ENCODE measurements around the gene FHIT.

Gene FHIT

DNA sequence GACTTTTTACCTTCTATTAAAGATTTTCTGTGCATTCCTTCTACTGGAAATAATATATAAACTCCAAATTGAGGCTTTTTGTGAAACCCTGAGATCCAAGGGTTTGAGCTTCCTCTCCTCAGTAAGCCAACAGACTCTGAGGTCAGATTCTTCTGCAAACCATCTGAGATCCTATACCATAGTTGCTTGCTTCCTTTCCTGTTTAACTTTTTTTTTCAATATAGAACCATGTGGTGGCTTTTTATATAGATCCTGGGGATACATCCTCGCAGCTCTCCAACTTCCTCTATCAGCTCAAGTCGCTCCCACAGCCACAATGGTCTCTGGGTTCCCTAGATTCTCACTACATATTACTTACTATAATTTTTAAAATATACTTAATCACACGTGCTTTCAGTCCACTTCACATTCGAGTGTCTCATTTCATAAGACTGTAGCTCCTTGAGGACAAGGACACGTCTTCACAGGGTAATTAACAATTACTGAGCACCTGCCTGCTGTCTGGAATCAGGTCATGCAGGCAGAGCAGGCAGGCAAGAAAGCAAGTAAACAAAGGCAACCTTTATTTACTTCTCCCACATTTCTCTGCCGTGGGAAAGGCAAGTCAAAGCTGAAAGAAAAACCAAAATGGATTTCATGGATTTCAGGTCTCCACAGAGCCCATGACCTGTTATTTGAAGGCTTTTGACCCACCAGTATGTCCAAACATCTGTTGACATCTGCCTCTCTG lies 941.5 kb downstream of the FHIT start:
- DNase-seq (ENCODE audit: low read depth in 2 of 2, low spot score in 1 of 2): no peak

DNA sequence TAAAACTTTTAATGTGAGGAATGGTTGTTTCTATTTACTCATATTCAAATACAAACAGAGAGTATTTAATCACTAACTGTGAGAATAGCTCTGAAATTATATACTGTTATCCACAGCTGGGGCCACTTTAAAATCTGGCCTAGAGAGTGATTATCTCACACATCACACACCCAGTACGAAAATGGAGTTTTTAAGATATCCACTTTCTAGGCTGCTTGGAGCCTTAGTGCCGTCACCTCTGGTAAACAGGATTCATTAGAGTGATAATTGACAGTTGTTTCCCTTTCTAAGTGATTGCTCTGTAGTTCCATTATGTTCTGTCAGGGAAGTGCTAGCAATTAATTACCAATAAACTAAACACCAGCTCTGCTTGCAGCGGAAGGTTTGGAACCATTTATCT lies 942.4 kb downstream of the FHIT start:
- DNase-seq (ENCODE audit: low read depth in 2 of 2, low spot score in 1 of 2): no peak

DNA sequence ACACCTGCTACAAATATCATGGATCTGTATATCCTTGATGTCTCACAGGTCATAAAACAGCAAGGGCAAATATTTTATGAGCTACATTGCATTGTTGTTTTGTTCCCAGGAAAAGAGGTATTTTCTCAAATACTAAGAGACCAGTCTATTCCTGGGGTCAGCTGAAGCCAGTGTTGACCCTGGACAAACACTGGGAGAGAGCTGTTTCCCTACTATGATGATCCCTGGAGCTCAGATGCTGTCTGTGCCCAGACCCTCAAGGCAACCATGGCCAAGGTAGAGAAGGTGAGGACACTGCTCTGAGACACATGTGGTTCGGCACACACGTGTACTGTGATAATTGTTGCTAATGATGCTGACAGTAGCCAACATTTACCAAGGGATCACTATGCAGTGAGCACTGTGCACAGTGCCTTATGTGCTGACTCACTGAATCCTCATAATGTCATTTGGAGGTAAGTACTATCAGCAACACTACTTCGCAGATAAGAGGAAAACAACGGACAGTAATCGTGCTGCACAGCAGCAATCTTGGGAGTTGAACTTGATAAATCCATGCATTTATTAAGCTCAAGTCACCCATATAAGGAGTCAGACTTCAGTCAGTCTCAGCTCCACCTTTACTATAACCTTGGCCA lies 943.6 kb downstream of the FHIT start:
- DNase-seq (ENCODE audit: low read depth in 2 of 2, low spot score in 1 of 2): no peak

DNA sequence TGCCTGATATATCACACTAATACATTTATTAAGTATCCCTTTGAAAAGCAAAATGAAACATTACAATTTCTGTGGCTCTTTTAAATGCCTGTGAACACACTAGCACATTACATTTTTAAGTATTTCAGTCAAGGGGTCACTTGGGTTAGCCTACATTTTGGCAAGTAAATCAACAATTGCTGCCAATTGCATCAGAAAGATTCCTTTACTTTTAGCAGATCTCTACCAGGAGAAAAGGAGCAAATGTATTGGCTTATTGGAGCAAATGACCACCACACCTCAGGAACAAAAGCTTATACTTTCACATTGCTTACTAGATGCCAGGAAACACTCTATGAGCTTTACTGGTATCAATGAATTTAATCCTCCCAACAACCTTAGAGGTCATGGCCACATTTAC lies 947.1 kb downstream of the FHIT start:
- DNase-seq (ENCODE audit: low read depth in 2 of 2, low spot score in 1 of 2): no peak

- no peak for DNase-seq (ENCODE audit: low read depth in 2 of 2, low spot score in 1 of 2)
Observed at GRCh38 chr3:60303160-60303559, 948.1 kb downstream of the FHIT start.

GRCh38 chr3:60301142-60301541 lies 950.1 kb downstream of the FHIT start:
- DNase-seq (ENCODE audit: low read depth in 2 of 2, low spot score in 1 of 2): no peak

- no peak for DNase-seq (ENCODE audit: low read depth in 2 of 2, low spot score in 1 of 2)
Observed at GRCh38 chr3:60298141-60298540, 953.1 kb downstream of the FHIT start.

DNA sequence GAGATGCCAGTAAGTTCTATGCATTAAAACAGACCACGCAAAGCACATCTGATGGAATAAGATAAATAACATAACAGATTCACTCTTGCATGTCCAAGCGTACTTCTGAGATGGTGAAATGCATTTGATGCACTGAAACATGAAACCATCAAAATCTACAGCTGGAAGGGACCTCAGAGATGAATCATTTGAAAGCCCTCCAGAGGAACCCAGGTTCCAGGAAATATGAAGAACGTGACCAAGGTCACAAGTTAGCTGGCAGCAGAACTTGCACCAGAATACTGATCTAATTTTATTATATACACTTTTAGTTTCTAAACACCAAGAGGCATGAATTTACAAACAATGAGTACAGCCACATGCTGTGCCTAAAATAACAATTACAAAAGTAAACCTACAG lies 957.1 kb downstream of the FHIT start:
- DNase-seq (ENCODE audit: low read depth in 2 of 2, low spot score in 1 of 2): no peak

GRCh38 chr3:60291115-60291514 lies 960.1 kb downstream of the FHIT start:
- no peak for DNase-seq (ENCODE audit: low read depth in 2 of 2, low spot score in 1 of 2)

DNA sequence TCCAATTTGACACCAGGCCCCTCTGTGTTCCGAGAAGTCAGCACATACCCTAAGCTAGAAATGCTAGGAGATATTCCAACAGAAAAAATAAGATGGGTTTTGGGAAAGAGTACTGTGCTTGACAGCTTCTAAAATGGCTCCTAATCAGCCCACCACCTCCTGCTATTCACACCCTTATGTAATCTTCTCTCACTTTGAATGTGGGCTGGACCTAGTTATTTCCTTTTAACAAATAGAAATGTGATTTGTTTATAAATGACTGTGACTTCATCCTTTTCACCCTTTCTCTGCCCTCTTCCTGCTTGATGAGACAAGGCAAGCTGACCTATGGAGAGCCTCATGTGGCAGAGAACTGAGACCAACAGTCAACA lies 961.1 kb downstream of the FHIT start:
- no peak for DNase-seq (ENCODE audit: low read depth in 2 of 2, low spot score in 1 of 2)

GRCh38 chr3:60289341-60290121 lies 961.7 kb downstream of the FHIT start:
- DNase-seq (ENCODE audit: low read depth in 2 of 2, low spot score in 1 of 2): no peak

DNA sequence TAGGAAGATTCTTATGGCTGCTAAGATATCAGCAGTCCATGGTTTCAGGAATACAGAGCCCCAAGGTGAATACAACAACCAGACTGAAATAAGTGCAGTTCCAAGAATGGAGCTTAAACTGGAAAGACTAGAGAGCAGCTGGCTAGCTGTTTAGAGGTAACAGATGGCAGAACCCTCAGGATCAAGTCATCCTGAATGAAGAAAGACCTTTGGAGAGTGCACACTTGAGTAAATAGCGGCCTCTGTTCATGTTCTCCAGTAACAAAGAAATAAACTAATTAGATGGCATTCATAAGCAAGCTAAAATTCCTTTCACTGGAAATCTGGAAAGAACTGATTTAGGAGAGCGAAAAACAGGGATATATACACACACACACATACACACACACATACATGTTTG lies 968.4 kb downstream of the FHIT start:
- DNase-seq (ENCODE audit: low read depth in 2 of 2, low spot score in 1 of 2): no peak

DNA sequence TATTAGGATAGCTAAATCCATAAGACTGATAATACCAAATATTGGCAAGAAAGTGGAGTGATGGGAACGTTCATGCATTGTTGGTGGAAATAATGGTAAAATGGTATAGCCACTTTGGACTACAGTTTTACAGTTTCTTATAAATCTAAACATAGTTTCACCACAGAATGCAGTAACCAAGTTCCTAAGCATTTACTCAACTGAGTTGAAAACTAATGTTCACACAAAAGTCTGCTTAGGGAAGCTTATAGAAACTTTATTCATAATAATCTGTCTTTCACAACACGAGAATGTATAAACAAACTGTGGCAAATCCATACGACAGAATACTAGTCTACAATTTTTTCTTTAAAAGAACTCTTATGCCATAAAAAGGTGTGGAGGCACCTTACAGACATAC lies 969.3 kb downstream of the FHIT start:
- no peak for DNase-seq (ENCODE audit: low read depth in 2 of 2, low spot score in 1 of 2)

DNA sequence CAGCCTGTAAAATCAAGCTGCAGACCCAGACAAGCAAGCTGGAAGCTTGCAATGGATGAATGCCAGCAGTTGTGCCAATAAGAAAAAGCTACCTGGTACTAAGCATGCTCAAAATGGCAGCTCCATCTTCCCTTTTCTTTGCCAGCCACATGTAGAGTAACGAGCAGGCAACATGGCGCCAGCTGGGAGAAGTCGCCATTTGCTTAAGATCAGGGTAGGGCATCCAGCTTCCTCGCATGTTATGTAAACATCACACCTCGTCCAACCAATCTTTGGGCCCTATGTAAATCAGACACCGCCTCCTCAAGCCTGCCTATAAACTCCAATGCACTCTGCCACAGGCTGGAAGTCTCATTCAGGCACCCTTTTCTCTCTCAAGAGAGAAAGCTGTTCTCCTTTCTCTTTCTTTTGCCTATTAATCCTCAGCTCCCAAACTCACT lies 973.9 kb downstream of the FHIT start:
- no peak for DNase-seq (ENCODE audit: low read depth in 2 of 2, low spot score in 1 of 2)

DNA sequence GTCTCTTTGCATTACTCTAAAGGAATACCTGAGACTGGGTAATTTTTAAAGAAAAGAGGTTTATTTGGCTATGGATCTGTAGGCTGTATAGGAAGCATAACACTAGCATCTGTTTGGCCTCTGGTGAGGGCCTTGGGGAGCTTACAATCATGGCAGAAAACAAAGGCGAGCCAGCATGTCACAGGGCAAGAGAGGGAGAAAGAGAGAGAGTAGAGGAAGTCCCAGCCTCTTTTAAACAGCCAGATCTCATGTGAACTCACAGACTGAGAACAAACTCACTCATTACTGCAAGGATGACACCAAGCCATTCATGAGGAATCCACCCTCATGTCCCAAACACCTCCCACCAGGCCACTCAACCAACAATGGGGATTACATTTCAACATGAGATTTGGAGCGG lies 974.6 kb downstream of the FHIT start:
- no peak for DNase-seq (ENCODE audit: low read depth in 2 of 2, low spot score in 1 of 2)

DNA sequence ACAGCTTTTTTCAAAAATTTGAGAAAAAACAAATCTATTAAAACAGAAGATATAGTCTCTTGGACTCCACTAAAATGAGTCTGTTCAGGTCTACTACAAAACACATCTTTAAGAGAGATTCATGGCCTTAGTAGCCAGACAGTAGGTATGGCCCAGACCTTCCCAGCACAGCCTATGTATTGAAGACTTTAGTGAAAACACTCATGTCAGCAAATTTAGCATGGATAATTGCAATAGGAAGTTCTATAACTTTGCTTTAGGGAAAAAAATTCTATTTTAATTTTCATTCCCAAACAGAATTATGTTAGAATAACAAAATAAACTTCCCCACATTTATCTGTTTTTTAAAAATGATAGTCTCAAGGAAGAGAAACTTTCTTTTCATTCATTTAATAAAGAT lies 976.6 kb downstream of the FHIT start:
- DNase-seq (ENCODE audit: low read depth in 2 of 2, low spot score in 1 of 2): no peak

DNA sequence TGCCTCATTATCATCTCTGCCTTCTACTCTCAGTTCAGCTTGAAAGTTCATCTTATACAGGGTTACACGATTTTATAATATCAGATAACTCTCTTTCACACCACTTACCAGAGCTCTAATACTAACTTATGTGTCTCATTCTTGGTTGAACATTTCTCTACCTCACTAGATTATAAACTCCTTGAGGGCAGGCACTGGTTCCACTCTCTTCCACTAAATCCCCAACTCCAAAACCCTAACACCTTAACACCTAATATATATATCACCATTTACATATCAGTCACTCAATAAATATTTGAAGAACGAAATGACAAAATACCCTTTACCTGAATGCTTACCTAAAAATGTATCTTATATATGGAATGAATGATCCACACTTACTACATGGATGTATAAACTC lies 977.2 kb downstream of the FHIT start:
- DNase-seq (ENCODE audit: low read depth in 2 of 2, low spot score in 1 of 2): no peak

DNA sequence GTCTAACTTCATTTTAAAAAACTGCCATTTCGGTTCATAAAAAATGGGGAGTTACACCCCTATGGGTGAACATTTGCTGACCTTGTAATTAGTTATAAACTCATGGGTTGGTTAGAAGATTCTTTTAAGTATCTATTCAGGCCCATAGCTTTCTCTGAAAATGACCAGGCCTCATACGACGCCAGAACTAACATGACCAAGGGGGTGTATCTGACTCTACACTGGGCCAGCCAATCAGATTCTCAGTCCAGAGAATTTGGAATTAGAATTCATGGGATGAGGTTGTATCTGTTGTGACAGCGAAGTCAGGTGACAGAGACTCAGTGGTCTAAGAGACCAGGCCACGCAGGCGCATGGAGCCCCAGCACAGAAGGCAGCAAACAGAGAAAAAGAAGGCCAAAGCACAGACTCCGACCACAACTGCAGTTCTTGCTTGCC lies 981.4 kb downstream of the FHIT start:
- DNase-seq (ENCODE audit: low read depth in 2 of 2, low spot score in 1 of 2): no peak

GRCh38 chr3:60269377-60269776 lies 981.9 kb downstream of the FHIT start:
- no peak for DNase-seq (ENCODE audit: low read depth in 2 of 2, low spot score in 1 of 2)

DNA sequence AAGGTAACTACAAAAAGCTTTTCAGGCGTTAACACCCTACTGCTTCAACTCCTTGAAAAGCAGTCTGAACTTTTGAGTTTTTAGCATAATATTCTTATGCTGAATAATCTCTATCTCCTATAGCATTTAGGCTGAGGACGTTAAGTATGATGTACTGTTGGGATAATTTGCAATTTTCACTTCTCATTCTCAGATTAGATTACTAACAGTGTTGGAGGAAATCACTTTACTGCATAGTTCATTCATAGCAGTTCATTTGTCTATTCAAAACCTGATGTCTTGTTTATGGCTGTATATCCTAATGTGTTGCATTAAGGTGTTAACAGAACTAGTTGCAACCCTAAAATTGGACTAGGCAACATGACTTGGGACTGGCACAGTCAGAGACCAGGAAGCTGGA lies 983.1 kb downstream of the FHIT start:
- no peak for DNase-seq (ENCODE audit: low read depth in 2 of 2, low spot score in 1 of 2)

GRCh38 chr3:60266444-60266843 lies 984.8 kb downstream of the FHIT start:
- no peak for DNase-seq (ENCODE audit: low read depth in 2 of 2, low spot score in 1 of 2)

- DNase-seq (ENCODE audit: low read depth in 2 of 2, low spot score in 1 of 2): no peak
Observed at GRCh38 chr3:60263191-60263590, 988.1 kb downstream of the FHIT start.

All from stimulated activated CD8-positive, alpha-beta memory T cell treated with anti-CD3 and anti-CD28 coated beads, Interleukin-4, amount 100 ng/mL, for 1 hour (primary cell).